HG03469 (cell line): ENCODE measurements around the gene LHFPL3.
A peak's percentile ranks its signal among the peaks of the same experiment; 100 is the strongest.

ENCODE experiments used
- ATAC-seq: cut with Tn5 transposase; IDR thresholded peaks from one replicate; pipeline ENCODE4 v1.9.1; 2021; ENCODE audit warnings: mild to moderate bottlenecking, moderate library complexity, moderate number of reproducible peaks; ENCODE audit not compliant: unreplicated experiment

LHFPL3 gene

GRCh38 chr7:104838537-104839299, 510.3 kb downstream of the LHFPL3 start:
- ATAC-seq = no peak

- ATAC-seq = no peak
Observed at GRCh38 chr7:104839842-104840241, 511.4 kb downstream of the LHFPL3 start.

GRCh38 chr7:104841798-104842197, 513.4 kb downstream of the LHFPL3 start:
- ATAC-seq = no peak

GRCh38 chr7:104843198-104843597, 514.8 kb downstream of the LHFPL3 start:
- ATAC-seq = no peak

GRCh38 chr7:104845557-104845956, 517.2 kb downstream of the LHFPL3 start:
- no peak for ATAC-seq

GRCh38 chr7:104846731-104847130, 518.3 kb downstream of the LHFPL3 start:
- ATAC-seq = no peak

GRCh38 chr7:104848138-104848990, 520.0 kb downstream of the LHFPL3 start:
- no peak for ATAC-seq

- ATAC-seq = no peak
Observed at GRCh38 chr7:104850374-104850773, 522.0 kb downstream of the LHFPL3 start.

- no peak for ATAC-seq
Observed at GRCh38 chr7:104851268-104851667, 522.9 kb downstream of the LHFPL3 start.

GRCh38 chr7:104852386-104852785, 524.0 kb downstream of the LHFPL3 start:
- no peak for ATAC-seq

- no peak for ATAC-seq
Observed at GRCh38 chr7:104855861-104856260, 527.5 kb downstream of the LHFPL3 start.

- ATAC-seq = no peak
Observed at GRCh38 chr7:104857458-104858425, 529.3 kb downstream of the LHFPL3 start.

- ATAC-seq = no peak
Observed at GRCh38 chr7:104859754-104860426, 531.5 kb downstream of the LHFPL3 start.

- ATAC-seq = no peak
Observed at GRCh38 chr7:104861729-104862390, 533.5 kb downstream of the LHFPL3 start.

GRCh38 chr7:104862719-104863118, 534.3 kb downstream of the LHFPL3 start:
- no peak for ATAC-seq

- no peak for ATAC-seq
Observed at GRCh38 chr7:104873401-104873800, 545.0 kb downstream of the LHFPL3 start.

- peak; percentile 68 for ATAC-seq
Observed at GRCh38 chr7:104878577-104878976, 550.2 kb downstream of the LHFPL3 start.

- peak; percentile 7 for ATAC-seq
Observed at GRCh38 chr7:104883248-104883717, 554.9 kb downstream of the LHFPL3 start.

- ATAC-seq = peak; percentile 52
Observed at GRCh38 chr7:104883718-104884452, 555.5 kb downstream of the LHFPL3 start.
